RPMI8226 (cell line): ENCODE results near the gene TCF4.

ENCODE experiments used
- DNase-seq: peaks from one replicate; pipeline ENCODE4 v3.0.0-alpha.2; 2015

Gene TCF4

DNA sequence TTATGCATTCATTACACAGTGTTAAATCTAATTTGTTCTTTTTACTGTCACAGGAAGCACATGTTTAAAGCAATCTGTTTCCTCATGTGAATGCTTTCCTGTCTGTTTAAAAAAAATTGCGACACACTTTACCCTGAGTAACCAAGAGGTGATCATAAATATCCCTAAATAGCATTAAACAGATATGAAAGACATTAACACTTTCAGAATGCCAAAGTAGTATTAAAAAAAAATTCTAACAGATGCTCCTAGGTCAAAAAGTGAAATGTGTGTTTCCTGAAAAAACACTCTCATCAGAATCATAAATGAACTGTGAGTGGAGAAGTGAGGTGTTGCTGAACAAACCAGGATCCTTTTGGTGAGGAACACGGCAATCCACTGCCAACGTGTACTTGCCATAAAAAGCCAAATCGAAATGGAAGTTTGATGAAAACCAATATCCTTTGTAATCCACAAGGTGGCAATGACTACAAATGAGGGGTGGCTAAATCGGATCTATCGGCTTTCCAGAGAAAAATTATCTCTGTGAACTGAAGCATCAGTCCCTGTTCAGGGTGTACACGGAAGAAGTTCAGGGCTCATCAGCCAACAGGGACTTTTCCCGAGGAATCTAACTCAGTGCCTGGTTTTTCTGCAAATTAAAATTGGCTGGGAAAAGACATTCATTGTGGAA lies 248.9 kb downstream of the TCF4 start:
- no peak for DNase-seq

- no peak for DNase-seq
These were observed 250.0 kb downstream of the TCF4 start for GRCh38 chr18:55337908-55338521.

- no peak for DNase-seq
These were observed 250.9 kb downstream of the TCF4 start for GRCh38 chr18:55337138-55337537.

- no peak for DNase-seq
These were observed 251.4 kb downstream of the TCF4 start for GRCh38 chr18:55336438-55337100.

DNA sequence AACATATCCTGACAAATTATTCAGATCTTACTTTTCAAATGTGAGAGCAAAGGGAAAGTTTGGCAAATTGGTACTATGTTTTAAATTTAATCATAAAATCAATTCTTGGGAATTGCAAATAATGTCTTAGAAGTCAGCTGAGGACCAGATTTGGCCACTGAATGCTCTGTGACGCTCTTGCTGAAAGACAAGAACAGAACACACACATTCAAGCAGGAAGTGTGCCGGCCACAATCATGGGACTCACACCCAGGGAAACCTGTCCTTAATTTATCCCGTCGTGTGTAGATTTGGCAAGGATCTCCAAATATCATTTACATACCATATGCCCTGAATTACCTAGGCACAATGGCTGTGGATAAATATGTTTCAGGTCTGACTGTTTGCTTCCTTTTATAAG lies 253.1 kb downstream of the TCF4 start:
- DNase-seq = no peak

DNA sequence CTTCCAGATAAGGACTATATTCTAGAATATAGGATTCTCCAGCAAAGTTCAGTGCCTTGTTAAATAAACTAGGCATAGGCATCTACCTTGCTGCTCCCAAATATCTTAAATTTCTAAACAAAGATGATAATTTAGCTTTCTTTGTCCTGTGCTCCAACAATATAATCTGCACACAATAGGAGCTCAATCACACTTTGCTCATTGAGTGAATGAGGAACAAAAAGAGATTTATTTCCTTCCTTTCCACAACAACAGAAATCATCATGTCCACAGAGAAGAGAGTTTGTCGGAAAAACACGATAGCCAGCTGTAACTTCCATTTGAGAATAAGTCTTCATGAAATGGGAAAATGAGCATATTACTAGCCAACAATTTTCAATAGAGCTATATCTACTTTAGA lies 256.7 kb downstream of the TCF4 start:
- DNase-seq = no peak

GRCh38 chr18:55328301-55328700 lies 259.7 kb downstream of the TCF4 start:
- DNase-seq = no peak

GRCh38 chr18:55327454-55327853 lies 260.5 kb downstream of the TCF4 start:
- DNase-seq = no peak

DNA sequence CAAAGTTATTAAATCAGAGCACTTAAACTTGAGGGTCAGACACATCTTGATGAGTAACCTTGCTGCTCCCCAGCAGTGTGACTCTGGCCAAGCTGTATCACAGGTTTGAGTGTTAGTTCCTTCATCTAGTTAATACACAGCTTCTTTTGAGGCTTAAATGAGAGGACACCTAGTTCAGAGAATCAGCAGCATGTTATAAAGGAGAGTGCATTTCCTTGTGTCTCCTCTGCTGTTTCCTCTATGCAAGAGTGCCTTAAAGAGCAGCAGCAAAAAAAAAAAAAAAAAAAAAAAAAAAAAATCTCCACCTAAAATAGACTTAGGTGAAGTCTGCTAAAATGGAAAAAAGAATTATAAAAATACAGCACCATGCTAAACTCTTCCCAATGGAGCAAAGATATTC lies 261.9 kb downstream of the TCF4 start:
- peak; percentile 30 for DNase-seq

- DNase-seq = peak; percentile 33
These were observed 263.8 kb downstream of the TCF4 start for GRCh38 chr18:55324166-55324565.

- peak; percentile 68 for DNase-seq
These were observed 264.7 kb downstream of the TCF4 start for GRCh38 chr18:55323051-55323994.

GRCh38 chr18:55322178-55322735 lies 265.7 kb downstream of the TCF4 start:
- peak; percentile 96 for DNase-seq

- DNase-seq = peak; percentile 98
These were observed 266.5 kb downstream of the TCF4 start for GRCh38 chr18:55321265-55322177.

DNA sequence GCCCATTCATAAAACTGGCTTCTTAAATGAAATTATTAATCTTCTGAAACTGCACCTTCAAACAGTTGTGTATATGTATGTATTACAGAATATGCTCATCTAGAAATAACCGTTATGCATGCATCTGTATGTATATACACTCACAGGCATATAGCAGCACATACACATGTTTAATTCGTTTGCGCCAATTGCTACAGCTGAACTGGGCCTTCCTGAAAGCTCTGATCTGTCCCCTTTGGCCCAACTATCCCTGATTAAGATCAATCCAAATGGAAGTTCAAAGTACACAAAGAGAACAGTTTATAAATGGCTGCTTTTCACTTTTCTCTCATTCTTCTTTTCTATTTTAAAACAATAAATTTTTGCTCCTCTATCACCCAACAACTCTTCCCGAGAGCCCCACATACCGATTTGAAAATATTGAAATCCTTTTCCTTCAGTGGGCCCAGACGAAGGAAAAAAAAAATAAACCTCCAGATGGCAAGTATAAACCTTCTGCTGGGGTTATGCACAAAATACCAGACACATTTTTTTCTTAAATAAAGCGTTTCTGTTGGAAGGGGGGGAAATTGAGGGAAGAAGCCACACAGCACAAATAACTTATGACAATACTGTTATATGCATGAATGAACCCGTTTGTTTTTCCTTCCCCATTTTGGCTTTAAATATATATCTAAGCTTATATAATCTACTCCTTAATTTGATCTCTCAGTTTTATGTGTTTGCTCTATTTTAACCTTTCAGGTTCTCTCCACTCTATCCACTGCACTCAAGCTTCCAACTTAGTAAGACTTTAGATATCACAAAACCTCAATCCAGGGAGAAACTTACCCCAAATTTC lies 267.3 kb downstream of the TCF4 start:
- peak; percentile 75 for DNase-seq

- DNase-seq = peak; percentile 37
These were observed 268.4 kb downstream of the TCF4 start for GRCh38 chr18:55319459-55320193.

DNA sequence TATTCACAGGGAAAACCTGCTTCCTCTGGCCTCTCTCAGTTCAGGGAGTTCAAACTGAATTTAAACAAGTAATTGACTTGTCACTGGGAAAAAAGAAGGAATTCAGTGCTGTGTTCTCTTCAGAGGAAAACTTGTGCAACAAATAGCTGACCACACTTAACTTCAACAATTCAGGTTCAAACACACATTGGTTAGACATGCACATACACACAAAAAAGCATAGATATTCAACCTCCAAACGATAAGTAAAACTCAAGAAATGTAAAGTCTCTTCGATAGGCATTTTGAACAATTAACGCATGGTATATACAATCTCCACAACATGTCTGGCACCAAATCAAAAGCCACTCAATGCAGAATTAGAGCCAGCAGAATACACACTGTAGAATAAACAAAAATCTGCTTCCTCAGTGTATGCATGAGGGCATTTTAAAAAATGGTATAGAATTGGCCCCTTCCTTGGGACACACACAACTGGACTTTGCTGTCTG lies 269.0 kb downstream of the TCF4 start:
- DNase-seq = peak; percentile 58

DNA sequence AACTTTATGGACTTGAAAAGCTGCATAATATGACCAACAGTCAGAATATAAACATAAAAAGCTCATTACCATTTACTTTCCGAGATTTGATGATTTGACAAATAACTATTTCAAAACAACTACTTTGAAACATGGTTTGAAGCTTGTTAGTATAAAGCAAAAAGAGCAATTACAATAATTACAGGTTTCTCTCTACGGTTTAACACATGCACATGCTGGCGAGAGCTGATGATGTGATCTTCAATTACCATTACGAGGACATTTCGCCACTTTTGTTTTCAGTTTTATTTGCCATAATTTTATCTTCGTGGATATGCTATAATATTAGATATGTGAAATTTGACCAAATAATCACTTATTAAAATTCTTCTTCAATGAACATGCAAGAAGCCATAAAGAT lies 270.1 kb downstream of the TCF4 start:
- DNase-seq = peak; percentile 49

DNA sequence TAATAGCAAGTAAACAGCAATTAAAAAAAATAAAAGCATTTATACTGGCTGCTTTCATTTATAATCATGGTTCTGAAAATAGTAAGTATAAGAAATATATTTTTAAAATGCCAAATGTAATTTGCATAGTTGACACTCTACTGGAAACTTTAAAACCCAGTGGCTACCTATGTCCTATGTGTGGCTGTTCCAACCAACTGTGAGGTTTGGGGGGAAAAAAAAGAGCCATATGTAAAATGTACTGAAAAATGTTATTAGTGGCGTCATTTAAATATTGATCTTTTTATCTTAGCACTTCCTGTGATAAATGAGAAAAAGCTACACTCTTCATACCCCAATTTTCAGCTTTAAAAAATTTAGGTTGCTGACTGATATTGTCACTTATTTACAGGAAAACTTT lies 270.7 kb downstream of the TCF4 start:
- peak; percentile 50 for DNase-seq

DNA sequence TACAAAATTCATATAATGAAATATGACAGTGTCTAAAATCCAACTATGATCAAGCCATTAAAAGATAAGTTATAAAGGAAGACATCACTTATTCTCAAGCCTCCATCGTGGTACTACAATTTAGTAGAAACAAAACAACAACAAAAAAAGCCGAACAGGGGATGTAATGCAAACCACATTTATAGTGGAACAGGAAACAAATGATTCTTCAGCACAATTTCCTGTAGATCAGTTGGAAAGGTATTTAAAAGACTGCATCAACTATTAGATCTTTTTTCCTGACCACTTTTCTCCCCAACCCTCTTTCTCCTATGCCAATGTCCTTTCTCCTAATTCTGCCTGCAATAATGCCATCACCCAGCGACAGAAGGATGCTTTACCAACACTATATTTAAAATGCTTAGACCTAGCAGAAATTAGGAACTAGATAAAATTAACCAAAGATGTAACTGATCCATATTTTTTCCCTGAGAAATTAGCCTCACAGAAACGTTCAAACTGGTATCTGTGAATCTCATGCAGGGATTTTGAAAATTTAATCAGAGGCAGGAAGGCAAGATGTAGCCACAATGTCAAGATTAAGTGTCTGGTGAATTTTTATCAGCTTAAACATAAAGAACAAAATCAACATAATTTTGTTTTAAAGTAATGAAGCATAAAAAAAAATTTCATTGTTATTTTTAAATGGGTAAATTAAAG lies 271.4 kb downstream of the TCF4 start:
- DNase-seq = peak; percentile 39
